HCT116 (cell line): ENCODE results near the gene KRT74. TPM values are rescaled to one million over a fixed set of nuclear protein-coding genes. Genes with fewer than 3 reads are reported as not detected.

ENCODE experiments used
- ATAC-seq: fragments of 200-7000 bp; cut with Tn5 transposase; 2 replicates; pipeline ENCODE4 v1.9.1; 2020; ENCODE audit warnings: mild to moderate bottlenecking, moderate library complexity
- BruUV-seq: library from RNA; stranded (reverse); fragments of 400-500 nt; replicated peaks from 2 replicates; lab custom pipeline; 2021; lab: Mats Ljungman, UMichigan
- CTCF ChIA-PET: fragments of 300-600 bp; sonication (Branson Sonifier 250); formaldehyde crosslinking; loops from one replicate; lab custom pipeline; 2021; ENCODE audit warnings: antibody characterized with exemption; lab: Charles Lee
- POLR2A ChIA-PET: fragments of 300-600, 350-600 bp; sonication (Branson Sonifier 250); formaldehyde crosslinking; loops from one replicate; lab custom pipeline; 2021; ENCODE audit warnings: antibody characterized with exemption; lab: Charles Lee
- RAD21 ChIA-PET, 2 experiments: fragments of 300-600 bp; sonication (Branson Sonifier 250); formaldehyde crosslinking; loops; one replicate each; lab custom pipeline; 2023; ENCODE audit warnings: low total read pairs in 2 of 2; ENCODE audit not compliant: uncharacterized antibody in 2 of 2, unreplicated experiment in 2 of 2, low non-redundant PET in 1 of 2; lab: Charles Lee
- DNase-seq: peaks from one replicate; pipeline ENCODE4 v3.0.0-alpha.2; 2010; ENCODE audit warnings: low read depth, low spot score
- H2AFZ ChIP-seq: fragments of 200-600 bp; shearing (Covaris generic), sonication (generic); 2 replicates; pipeline ENCODE4 v1.6.1; 2017; ENCODE audit warnings: low read depth, mixed run types, mixed read lengths, antibody characterized with exemption, low read length; ENCODE audit not compliant: poor library complexity, severe bottlenecking
- H3K27ac ChIP-seq: 2 replicates; pipeline ENCODE4 v1.5.1; 2012; ENCODE audit warnings: low read depth, low read length
- H3K27me3 ChIP-seq: fragments of 200-600 bp; sonication (generic); 2 replicates; pipeline ENCODE4 v1.6.1; 2016; ENCODE audit warnings: mixed run types, low read length, mixed read lengths; ENCODE audit not compliant: insufficient read depth
- H3K36me3 ChIP-seq, 2 experiments: fragments of 200-500 bp in 1 of 2; fragments of 200-600 bp in 1 of 2; sonication (Bioruptor generic) in 1 of 2; sonication (generic) in 1 of 2; 2 replicates each; pipeline versions ENCODE4 v1.5.1 to v1.6.1; 2014 to 2016; ENCODE audit warnings: low read length in 2 of 2, inconsistent platforms in 1 of 2, mixed read lengths in 1 of 2, mixed run types in 1 of 2; ENCODE audit not compliant: insufficient read depth in 2 of 2, control insufficient read depth in 1 of 2
- H3K4me1 ChIP-seq, 2 experiments: fragments of 200-600 bp in 1 of 2; sonication (generic) in 1 of 2; 2 replicates each; pipeline versions ENCODE4 v1.5.1 to v1.6.1; 2012 to 2017; ENCODE audit warnings: low read length in 2 of 2, inconsistent platforms in 1 of 2, mild to moderate bottlenecking in 1 of 2, mixed read lengths in 1 of 2, mixed run types in 1 of 2, moderate library complexity in 1 of 2; ENCODE audit not compliant: insufficient read depth in 2 of 2, control insufficient read depth in 1 of 2
- H3K4me2 ChIP-seq: fragments of 200-600 bp; sonication (generic); 2 replicates; pipeline ENCODE4 v1.6.1; 2017; ENCODE audit warnings: mixed run types, low read length, mixed read lengths
- H3K4me3 ChIP-seq, 2 experiments: fragments of 200-600 bp in 1 of 2; sonication (generic) in 1 of 2; replicated peaks in 1 of 2; 2 replicates each; pipeline ENCODE4 v1.5.1; 2011 to 2016; ENCODE audit warnings: low read length in 2 of 2, control low read depth in 1 of 2, low read depth in 1 of 2, mild to moderate bottlenecking in 1 of 2, mixed read lengths in 1 of 2, mixed run types in 1 of 2
- H3K79me2 ChIP-seq: fragments of 200-600 bp; sonication (generic); 2 replicates; pipeline ENCODE4 v1.6.1; 2017; ENCODE audit warnings: mild to moderate bottlenecking, mixed run types, low read length, moderate library complexity, mixed read lengths; ENCODE audit not compliant: insufficient read depth
- H3K9ac ChIP-seq: fragments of 200-600 bp; sonication (generic); 2 replicates; pipeline ENCODE4 v1.6.1; 2016; ENCODE audit warnings: low read length, mixed read lengths
- H3K9me2 ChIP-seq: fragments of 200-600 bp; sonication (generic), shearing (Covaris generic); 2 replicates; pipeline ENCODE4 v1.6.1; 2017; ENCODE audit warnings: mixed run types, mild to moderate bottlenecking, moderate library complexity; ENCODE audit not compliant: insufficient read depth
- H3K9me3 ChIP-seq, 2 experiments: fragments of 200-500 bp in 1 of 2; fragments of 200-600 bp in 1 of 2; sonication (Bioruptor generic) in 1 of 2; sonication (generic) in 1 of 2; 2 replicates each; pipeline ENCODE4 v1.6.1; 2014 to 2017; ENCODE audit warnings: low read length in 2 of 2, mixed read lengths in 2 of 2, inconsistent platforms in 1 of 2, low read depth in 1 of 2, mild to moderate bottlenecking in 1 of 2, mixed run types in 1 of 2, moderate library complexity in 1 of 2; ENCODE audit not compliant: control insufficient read depth in 1 of 2, insufficient read depth in 1 of 2
- H4K20me1 ChIP-seq: fragments of 200-600 bp; sonication (generic), shearing (Covaris generic); 2 replicates; pipeline ENCODE4 v1.6.1; 2017; ENCODE audit warnings: mixed run types, mild to moderate bottlenecking, moderate library complexity; ENCODE audit not compliant: insufficient read depth
- ELF1 ChIP-seq: IDR thresholded peaks from 2 replicates; pipeline ENCODE4 v1.6.1; 2012; ENCODE audit warnings: low read depth, borderline replicate concordance
- POLR2A ChIP-seq: IDR thresholded peaks from 2 replicates; pipeline ENCODE4 v1.7.0; 2011; ENCODE audit warnings: borderline replicate concordance; ENCODE audit not compliant: insufficient read depth, insufficient read length; ENCODE audit errors: extremely low read depth
- RAD21 ChIP-seq: IDR thresholded peaks from 2 replicates; pipeline ENCODE4 v1.6.1; 2012; ENCODE audit warnings: low read depth, mild to moderate bottlenecking
- TCF7L2 ChIP-seq: IDR thresholded peaks from 2 replicates; pipeline ENCODE4 v1.7.0; 2011; ENCODE audit warnings: borderline replicate concordance, inconsistent platforms; ENCODE audit not compliant: insufficient read depth, insufficient read length; ENCODE audit errors: extremely low read depth
- YY1 ChIP-seq: IDR thresholded peaks from 2 replicates; pipeline ENCODE4 v1.6.1; 2011; ENCODE audit warnings: low read length, low read depth, moderate library complexity, mild to moderate bottlenecking; ENCODE audit not compliant: insufficient replicate concordance; ENCODE audit errors: extremely low read depth
- intact Hi-C: fragments of 100-400 bp; cut with micrococcal nuclease; formaldehyde crosslinking; loops from 2 replicates; pipeline ENCODE4 v1.10.0; 2022
- total RNA-seq: library from RNA; stranded (reverse); gene quantifications from one replicate; pipeline ENCODE4 v1.2.1, GENCODE V29; 2021; ENCODE audit not compliant: unreplicated experiment
- TF ChIP-seq, protein P1 (sequence below): IDR thresholded peaks from 2 replicates; pipeline ENCODE4 v1.6.1; 2012
- TF ChIP-seq, protein P2 (sequence below): IDR thresholded peaks from 2 replicates; pipeline ENCODE4 v1.6.1; 2012; ENCODE audit warnings: low read depth

Gene KRT74
- total RNA-seq, 1 experiment from 2014 or later: not detected

DNA sequence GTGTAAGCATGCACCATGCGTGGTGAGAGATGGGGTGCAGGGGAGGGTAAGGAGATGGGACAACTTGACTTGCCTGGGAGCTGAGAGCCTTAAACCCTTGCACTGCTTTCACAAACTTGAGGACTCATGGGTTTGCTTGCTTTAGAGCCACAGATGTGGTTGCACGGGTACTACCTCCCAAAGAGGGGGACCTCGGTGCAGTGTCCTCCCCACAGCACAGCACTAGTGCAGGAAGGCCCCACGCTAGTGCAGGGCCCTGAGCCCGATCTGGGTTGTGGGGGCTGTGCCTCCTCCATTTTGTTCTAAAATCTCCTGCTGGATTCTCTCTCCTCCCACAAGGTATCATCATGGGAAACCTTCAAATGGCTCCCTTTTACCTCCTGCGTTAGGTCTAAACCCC, 16.4 kb upstream of the KRT74 start:
- Histone ChIP-seq H3K4me3 (no peak overlapping the region), H2AFZ (no peak overlapping the region), H3K79me2 (no peaks in the 10 kb centered on the region), H3K4me2 (no peak overlapping the region), H3K4me1 (no peaks in the 10 kb centered on the region), H3K27me3 (no peaks in the 10 kb centered on the region), H4K20me1 (no peaks in the 10 kb centered on the region), H3K9me3 (no peaks in the 10 kb centered on the region), H3K9me2 (no peaks in the 10 kb centered on the region), H3K36me3 (no peaks in the 10 kb centered on the region), H3K9ac (no peak overlapping the region), H3K27ac (no peak overlapping the region)
- DNase-seq (no peak), ATAC-seq (no peak)
- TF ChIP-seq RAD21 (no peak), TCF7L2 (no peak), ELF1 (no peak), POLR2A (no peak), YY1 (no peak)
- TF ChIP-seq, protein P1, sequence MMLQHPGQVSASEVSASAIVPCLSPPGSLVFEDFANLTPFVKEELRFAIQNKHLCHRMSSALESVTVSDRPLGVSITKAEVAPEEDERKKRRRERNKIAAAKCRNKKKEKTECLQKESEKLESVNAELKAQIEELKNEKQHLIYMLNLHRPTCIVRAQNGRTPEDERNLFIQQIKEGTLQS: no peak
- TF ChIP-seq, protein P2, sequence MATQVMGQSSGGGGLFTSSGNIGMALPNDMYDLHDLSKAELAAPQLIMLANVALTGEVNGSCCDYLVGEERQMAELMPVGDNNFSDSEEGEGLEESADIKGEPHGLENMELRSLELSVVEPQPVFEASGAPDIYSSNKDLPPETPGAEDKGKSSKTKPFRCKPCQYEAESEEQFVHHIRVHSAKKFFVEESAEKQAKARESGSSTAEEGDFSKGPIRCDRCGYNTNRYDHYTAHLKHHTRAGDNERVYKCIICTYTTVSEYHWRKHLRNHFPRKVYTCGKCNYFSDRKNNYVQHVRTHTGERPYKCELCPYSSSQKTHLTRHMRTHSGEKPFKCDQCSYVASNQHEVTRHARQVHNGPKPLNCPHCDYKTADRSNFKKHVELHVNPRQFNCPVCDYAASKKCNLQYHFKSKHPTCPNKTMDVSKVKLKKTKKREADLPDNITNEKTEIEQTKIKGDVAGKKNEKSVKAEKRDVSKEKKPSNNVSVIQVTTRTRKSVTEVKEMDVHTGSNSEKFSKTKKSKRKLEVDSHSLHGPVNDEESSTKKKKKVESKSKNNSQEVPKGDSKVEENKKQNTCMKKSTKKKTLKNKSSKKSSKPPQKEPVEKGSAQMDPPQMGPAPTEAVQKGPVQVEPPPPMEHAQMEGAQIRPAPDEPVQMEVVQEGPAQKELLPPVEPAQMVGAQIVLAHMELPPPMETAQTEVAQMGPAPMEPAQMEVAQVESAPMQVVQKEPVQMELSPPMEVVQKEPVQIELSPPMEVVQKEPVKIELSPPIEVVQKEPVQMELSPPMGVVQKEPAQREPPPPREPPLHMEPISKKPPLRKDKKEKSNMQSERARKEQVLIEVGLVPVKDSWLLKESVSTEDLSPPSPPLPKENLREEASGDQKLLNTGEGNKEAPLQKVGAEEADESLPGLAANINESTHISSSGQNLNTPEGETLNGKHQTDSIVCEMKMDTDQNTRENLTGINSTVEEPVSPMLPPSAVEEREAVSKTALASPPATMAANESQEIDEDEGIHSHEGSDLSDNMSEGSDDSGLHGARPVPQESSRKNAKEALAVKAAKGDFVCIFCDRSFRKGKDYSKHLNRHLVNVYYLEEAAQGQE: no peak
- ChIA-PET POLR2A (no interaction called here), CTCF (no interaction called here), RAD21 (no interaction called here)
- intact Hi-C loops: no loop called here
- no TSS peak for BruUV-seq
